Activated T-cell treated with anti-CD3 and anti-CD28 coated beads, Interleukin-2, amount 50 U/mL, for 4 hours (primary cell): ENCODE measurements around the gene GLB1L2. TPM values are rescaled to one million over a fixed set of nuclear protein-coding genes. Genes with fewer than 3 reads are reported as not detected.

Source experiments
- ATAC-seq, 2 donors: fragments of 200-7000 bp; cut with Tn5 transposase; one replicate each; pipeline ENCODE4 v1.10.0; 2021
- DNase-seq: peaks from one replicate; pipeline ENCODE4 v3.0.0-alpha.2; 2020
- H3K27me3 Mint-ChIP-seq: one replicate; pipeline ENCODE4 v1.8.0; 2021; ENCODE audit warnings: low read depth, mixed read lengths
- H3K36me3 Mint-ChIP-seq: one replicate; pipeline ENCODE4 v1.8.0; 2022; ENCODE audit warnings: mixed read lengths; ENCODE audit not compliant: insufficient read depth
- H3K4me1 Mint-ChIP-seq: one replicate; pipeline ENCODE4 v1.8.0; 2021; ENCODE audit warnings: low read depth, mixed read lengths
- H3K4me3 Mint-ChIP-seq: one replicate; pipeline ENCODE4 v1.8.0; 2021; ENCODE audit warnings: mild to moderate bottlenecking, moderate library complexity, mixed read lengths
- H3K9me3 Mint-ChIP-seq: one replicate; pipeline ENCODE4 v1.8.0; 2021; ENCODE audit warnings: mixed read lengths
- total RNA-seq, 3 donors: library from RNA; stranded (reverse); gene quantifications; one replicate each; pipeline ENCODE4 v1.2.1, GENCODE V29; 2021

The GLB1L2 gene
- total RNA-seq, 3 donors from 2014 or later = 8.3 to 13.1 (median 10.2) TPM

DNA sequence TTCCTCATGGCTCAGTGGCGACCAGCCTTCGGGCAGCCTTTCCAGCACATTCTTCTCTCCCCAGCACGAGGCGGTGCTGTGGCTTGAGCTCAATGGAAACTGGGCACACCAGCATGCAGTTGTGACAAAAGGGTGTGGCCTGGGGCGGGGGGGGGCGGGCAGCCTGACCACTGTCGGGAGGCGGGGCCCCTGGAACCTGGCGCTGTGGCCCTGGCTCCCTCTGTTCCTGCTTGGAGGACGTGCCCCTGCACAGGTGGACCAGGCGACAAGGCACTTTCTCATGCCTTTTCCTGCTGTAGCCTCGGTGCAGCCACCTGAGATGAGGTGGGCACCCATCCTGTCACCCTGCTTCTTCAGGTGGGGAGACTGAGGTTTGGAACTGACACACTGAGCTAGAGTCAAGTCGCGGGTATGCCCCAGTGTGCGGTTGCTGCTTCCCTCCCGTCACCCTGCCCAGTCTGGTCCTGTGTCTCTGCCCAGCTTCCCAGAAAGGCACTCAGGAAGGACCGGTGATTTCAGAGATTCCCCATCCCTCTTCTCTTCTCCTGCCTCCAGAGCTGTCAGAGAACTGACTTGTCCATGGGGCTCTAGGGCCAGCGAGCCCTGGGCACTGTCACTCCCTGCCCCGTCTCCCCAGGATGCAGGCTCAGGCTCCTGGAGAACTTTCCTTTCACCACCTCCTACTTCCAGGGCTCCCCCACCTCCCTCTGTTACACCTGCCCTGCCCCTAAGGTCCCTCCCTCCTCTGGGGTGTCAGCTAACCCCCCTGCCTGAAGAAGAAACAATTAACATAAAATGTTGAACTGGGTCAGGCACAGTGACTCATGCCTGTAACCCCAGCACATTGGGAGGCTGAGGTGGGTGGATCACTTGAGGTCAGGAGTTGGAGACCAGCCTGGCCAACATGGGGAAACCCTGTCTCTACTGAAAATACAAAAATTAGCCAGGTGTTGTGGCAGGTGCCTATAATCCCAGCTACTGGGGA lies 70.3 kb downstream of the GLB1L2 start:
- Mint-ChIP-seq H3K4me1 (no peaks in the 10 kb centered on the region), H3K27me3 (peaks cover 30% of the 10 kb centered on the region), H3K9me3 (no peaks in the 10 kb centered on the region), H3K4me3 (no peak overlapping the region), H3K36me3 (no peaks in the 10 kb centered on the region)
- no peak for DNase-seq
- ATAC-seq = no peak

DNA sequence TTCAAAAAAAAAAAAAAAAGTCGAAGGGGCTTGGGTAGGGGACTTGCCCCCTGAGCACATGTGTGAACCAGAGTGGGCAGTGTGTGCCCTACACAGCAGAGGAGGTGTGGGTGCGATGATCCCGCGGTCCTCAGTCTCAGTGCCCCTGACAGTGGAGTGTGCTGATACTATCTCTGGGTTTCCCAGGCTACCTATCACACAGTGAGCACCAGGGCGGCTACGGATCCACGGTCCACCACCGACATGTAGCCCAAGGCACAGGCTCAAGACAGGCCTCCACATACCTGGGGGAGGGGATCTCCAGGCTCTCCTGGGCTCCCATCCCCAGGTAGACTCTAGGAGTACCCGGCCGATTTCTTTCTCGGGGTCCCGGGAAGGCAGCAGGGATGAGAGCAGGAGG lies 71.1 kb downstream of the GLB1L2 start:
- H3K4me1 Mint-ChIP-seq = no peaks in the 10 kb centered on the region
- no peak for DNase-seq
- H3K9me3 Mint-ChIP-seq = no peaks in the 10 kb centered on the region
- peaks cover 37% of the 10 kb centered on the region for H3K27me3 Mint-ChIP-seq
- no peak overlapping the region for H3K4me3 Mint-ChIP-seq
- H3K36me3 Mint-ChIP-seq = no peaks in the 10 kb centered on the region
- no peak for ATAC-seq

GRCh38 chr11:134404575-134405341 lies 73.0 kb downstream of the GLB1L2 start:
- H3K27me3 Mint-ChIP-seq = peaks cover 41% of the 10 kb centered on the region
- no peaks in the 10 kb centered on the region for H3K4me1 Mint-ChIP-seq
- no peak overlapping the region for H3K4me3 Mint-ChIP-seq
- H3K9me3 Mint-ChIP-seq = no peaks in the 10 kb centered on the region
- ATAC-seq (no peak), DNase-seq (no peak)
- H3K36me3 Mint-ChIP-seq = no peaks in the 10 kb centered on the region

- peaks cover 2% of the 10 kb centered on the region for H3K4me1 Mint-ChIP-seq
- no peaks in the 10 kb centered on the region for H3K36me3 Mint-ChIP-seq
- no peak overlapping the region for H3K4me3 Mint-ChIP-seq
- DNase-seq = no peak
- no peaks in the 10 kb centered on the region for H3K9me3 Mint-ChIP-seq
- peaks cover 43% of the 10 kb centered on the region for H3K27me3 Mint-ChIP-seq
- ATAC-seq = no peak
These were observed 73.6 kb downstream of the GLB1L2 start for GRCh38 chr11:134405436-134405835.

DNA sequence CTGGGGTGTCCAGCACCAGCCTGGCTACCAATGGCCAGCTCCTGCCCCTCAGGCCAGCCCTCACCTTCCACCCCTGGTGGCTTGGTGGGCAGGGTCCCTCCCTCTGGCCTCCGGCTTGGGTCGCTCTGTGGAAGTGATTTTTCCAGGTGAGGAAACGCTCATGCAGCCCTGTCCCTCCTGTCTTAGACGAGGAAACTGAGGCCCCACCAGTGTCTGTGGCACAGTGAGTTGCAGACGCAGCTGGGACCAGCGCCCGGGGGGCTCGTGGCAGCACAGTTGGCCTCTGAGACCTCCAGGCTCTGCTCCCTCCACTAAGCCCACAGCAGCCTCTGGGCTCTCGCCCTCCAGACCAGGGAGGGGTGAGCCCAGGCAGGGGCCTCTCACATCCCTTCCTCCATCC lies 74.1 kb downstream of the GLB1L2 start:
- no peaks in the 10 kb centered on the region for H3K9me3 Mint-ChIP-seq
- H3K27me3 Mint-ChIP-seq = peaks cover 42% of the 10 kb centered on the region

DNA sequence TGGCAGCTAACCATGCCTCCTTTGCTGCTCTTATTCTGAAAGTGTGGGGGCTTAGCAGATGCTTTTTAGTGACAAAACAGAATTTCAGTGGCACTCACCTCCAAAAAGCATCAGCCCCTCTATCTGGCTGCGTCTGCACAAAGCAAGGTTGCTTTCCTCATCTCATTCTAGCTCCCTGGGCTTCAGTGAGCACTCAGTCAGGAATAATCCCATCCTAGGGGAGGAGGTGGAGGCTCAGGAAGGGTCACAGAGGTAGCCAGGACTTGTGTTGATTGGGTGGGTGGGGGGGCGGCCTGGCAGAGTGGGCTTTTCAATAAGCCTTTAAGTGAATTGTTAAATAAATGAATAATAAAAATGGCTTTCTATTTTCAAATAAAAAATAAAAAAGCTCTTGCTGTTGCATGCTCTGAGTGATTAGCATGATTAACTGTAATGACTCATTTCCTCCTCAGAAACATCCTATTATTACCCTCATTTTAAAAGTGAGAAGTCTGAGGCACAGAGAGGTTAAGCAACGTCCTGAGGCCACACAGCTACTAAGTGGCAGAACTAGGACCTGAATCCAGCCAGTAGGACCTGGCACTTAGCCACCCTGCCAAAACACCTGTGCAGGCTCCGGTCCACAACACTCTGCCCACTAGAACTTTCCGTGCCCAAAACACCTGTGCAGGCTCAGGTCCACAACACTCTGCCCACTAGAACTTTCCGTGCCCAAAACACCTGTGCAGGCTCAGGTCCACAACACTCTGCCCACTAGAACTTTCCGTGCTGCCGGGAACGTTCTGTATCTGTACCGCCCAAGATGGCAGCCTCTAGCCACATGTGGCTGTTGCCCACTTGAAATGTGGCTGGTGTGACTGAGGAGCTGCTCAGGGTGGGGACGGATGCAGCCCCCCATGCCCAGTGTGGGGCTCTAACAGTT lies 74.7 kb downstream of the GLB1L2 start:
- Mint-ChIP-seq H3K9me3 (no peaks in the 10 kb centered on the region), H3K4me1 (peaks cover 7% of the 10 kb centered on the region), H3K4me3 (no peak overlapping the region), H3K27me3 (peaks cover 46% of the 10 kb centered on the region), H3K36me3 (no peaks in the 10 kb centered on the region)
- no peak for DNase-seq
- ATAC-seq = peak in 1 of 2 donors; percentile 22

More for the DNA sequence above, 74.1 kb downstream of the GLB1L2 start:
- no peak overlapping the region for H3K4me3 Mint-ChIP-seq
- no peak for DNase-seq
- no peaks in the 10 kb centered on the region for H3K36me3 Mint-ChIP-seq
- no peak for ATAC-seq
- peaks cover 3% of the 10 kb centered on the region for H3K4me1 Mint-ChIP-seq

DNA sequence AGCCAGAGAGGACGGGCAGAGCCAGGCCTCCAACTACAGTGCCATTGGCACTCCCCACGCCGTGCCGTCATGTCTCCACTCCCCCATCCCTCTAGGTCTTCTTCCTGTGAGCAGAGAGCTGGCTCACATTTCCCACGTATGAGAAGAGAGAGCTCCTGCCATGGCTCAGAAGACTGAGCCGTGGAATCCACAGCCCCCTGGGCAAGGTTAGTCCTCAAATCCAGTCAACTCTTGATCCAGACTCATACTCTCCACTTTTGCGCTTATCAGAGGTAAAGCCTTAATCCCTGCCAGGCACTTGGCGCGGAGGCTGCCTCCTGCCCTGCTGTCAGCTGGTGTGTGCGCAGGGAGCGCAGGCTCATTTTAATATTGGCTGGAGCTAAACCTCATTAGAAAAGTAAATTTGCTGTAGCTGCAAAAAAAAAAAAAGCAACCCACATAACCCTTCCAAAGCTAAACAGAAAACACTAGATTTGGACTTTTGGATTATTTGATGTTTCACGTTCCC lies 75.6 kb downstream of the GLB1L2 start:
- DNase-seq = no peak
- H3K36me3 Mint-ChIP-seq = no peaks in the 10 kb centered on the region
- H3K4me1 Mint-ChIP-seq = peaks cover 7% of the 10 kb centered on the region
- peaks cover 46% of the 10 kb centered on the region for H3K27me3 Mint-ChIP-seq
- no peak for ATAC-seq
- no peaks in the 10 kb centered on the region for H3K9me3 Mint-ChIP-seq
- H3K4me3 Mint-ChIP-seq = no peak overlapping the region

DNA sequence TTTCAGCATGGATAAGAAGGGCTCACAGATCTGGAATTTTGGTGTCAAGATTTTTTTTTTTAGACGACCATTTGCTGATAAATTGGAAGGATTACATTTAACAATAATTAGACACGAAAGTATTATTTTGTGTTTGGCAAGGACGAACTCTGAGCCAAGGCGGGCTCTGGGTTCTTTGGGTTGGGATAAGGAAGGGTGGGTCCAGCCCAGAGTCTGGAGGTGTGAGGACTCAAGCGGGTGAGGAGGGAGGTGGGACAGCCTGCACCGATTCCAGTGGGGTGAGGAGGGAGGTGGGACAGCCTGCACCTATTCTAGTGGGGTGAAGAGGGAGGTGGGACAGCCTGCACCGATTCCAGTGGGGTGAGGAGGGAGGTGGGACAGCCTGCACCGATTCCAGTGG lies 76.1 kb downstream of the GLB1L2 start:
- Mint-ChIP-seq H3K9me3 (no peaks in the 10 kb centered on the region), H3K27me3 (peaks cover 48% of the 10 kb centered on the region), H3K4me3 (no peak overlapping the region), H3K4me1 (peaks cover 8% of the 10 kb centered on the region), H3K36me3 (no peaks in the 10 kb centered on the region)
- ATAC-seq = no peak
- DNase-seq = no peak

GRCh38 chr11:134409552-134410429 lies 78.0 kb downstream of the GLB1L2 start:
- ATAC-seq (no peak), DNase-seq (no peak)
- Mint-ChIP-seq H3K4me3 (no peak overlapping the region), H3K27me3 (peaks cover 59% of the 10 kb centered on the region), H3K9me3 (no peaks in the 10 kb centered on the region), H3K36me3 (no peaks in the 10 kb centered on the region), H3K4me1 (peaks cover 11% of the 10 kb centered on the region)

DNA sequence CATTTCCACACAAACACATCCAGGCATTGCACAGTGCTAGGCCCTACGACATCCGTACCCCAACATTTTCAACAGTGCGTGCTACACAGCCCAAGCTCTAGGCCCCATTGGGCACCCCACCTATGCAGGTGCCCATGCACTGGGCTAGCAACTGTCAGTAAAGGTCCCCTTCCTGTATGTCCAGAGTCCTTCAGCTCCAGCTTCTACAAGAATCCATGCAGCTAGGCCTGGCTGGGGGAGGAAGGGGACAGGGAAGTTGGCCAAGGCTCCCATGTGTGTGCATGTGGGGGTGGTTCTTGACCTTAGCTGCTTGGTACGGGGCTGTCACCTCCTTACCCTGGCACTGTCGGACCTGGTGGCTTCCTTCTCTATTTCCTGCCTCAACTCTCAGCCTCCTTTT lies 79.0 kb downstream of the GLB1L2 start:
- no peak for ATAC-seq
- H3K4me3 Mint-ChIP-seq = peak overlapping the region; percentile 71
- H3K27me3 Mint-ChIP-seq = peaks cover 63% of the 10 kb centered on the region

GRCh38 chr11:134412203-134413042 lies 80.6 kb downstream of the GLB1L2 start, which contains the start of gene B3GAT1:
B3GAT1 (minus strand) TSS chr11:134412242; CDS start chr11:134387659, 24,583 bp downstream.
- Mint-ChIP-seq H3K9me3 (no peaks in the 10 kb centered on the region), H3K27me3 (peaks cover 61% of the 10 kb centered on the region), H3K4me1 (peaks cover 11% of the 10 kb centered on the region), H3K4me3 (peak within 1 kb of the TSS; percentile 71), H3K36me3 (no peaks in the 10 kb centered on the region)
- ATAC-seq (peak; percentile 43 to 46), DNase-seq (no peak)

More for the DNA sequence above, 79.0 kb downstream of the GLB1L2 start:
- no peak for DNase-seq
- peaks cover 11% of the 10 kb centered on the region for H3K4me1 Mint-ChIP-seq
- H3K36me3 Mint-ChIP-seq = no peaks in the 10 kb centered on the region
- no peaks in the 10 kb centered on the region for H3K9me3 Mint-ChIP-seq
